Natural killer cell (primary cell): ENCODE results near the gene IL4R. TPM values are rescaled to one million over a fixed set of nuclear protein-coding genes. Genes with fewer than 3 reads are reported as not detected.

ENCODE experiments used
- ATAC-seq, 3 donors: fragments of 150-1000 bp in 2 of 3; fragments of 200-7000 bp in 1 of 3; cut with Tn5 transposase; 1 replicate in 1 of 3; 2 replicates in 2 of 3; pipeline ENCODE4 v1.10.0; 2021; ENCODE audit warnings: mild to moderate bottlenecking in 2 of 3, moderate library complexity in 2 of 3
- DNase-seq, 2 donors: peaks; one replicate each; pipeline versions ENCODE4 v3.0.0 to v3.0.0-alpha.2; 2013 to 2021; ENCODE audit warnings: mixed read lengths in 1 of 2
- H3K27ac ChIP-seq: one replicate; pipeline ENCODE4 v1.5.1; 2013; ENCODE audit warnings: mild to moderate bottlenecking, low read length
- H3K27me3 ChIP-seq: one replicate; pipeline ENCODE4 v1.6.1; 2013; ENCODE audit warnings: low read length; ENCODE audit not compliant: control insufficient read depth, insufficient read depth
- H3K36me3 ChIP-seq: one replicate; pipeline ENCODE4 v1.6.1; 2013; ENCODE audit warnings: low read length; ENCODE audit not compliant: control insufficient read depth, insufficient read depth
- H3K4me1 ChIP-seq: one replicate; pipeline ENCODE4 v1.6.1; 2013; ENCODE audit warnings: low read length; ENCODE audit not compliant: control insufficient read depth, insufficient read depth
- H3K4me3 ChIP-seq: one replicate; pipeline ENCODE4 v1.5.1; 2013; ENCODE audit warnings: low read length
- H3K9me3 ChIP-seq: one replicate; pipeline ENCODE4 v1.6.1; 2013; ENCODE audit warnings: low read length; ENCODE audit not compliant: control insufficient read depth, insufficient read depth
- H3K27ac Mint-ChIP-seq, 2 donors: one replicate each; pipeline ENCODE4 v1.8.0; 2022; ENCODE audit warnings: mild to moderate bottlenecking in 2 of 2, mixed read lengths in 2 of 2, moderate library complexity in 1 of 2
- H3K27me3 Mint-ChIP-seq, 2 donors: one replicate each; pipeline ENCODE4 v1.8.0; 2022; ENCODE audit warnings: low read depth in 2 of 2, mixed read lengths in 2 of 2
- H3K36me3 Mint-ChIP-seq: one replicate; pipeline ENCODE4 v1.8.0; 2022; ENCODE audit warnings: mixed read lengths
- H3K4me1 Mint-ChIP-seq, 2 donors: one replicate each; pipeline ENCODE4 v1.8.0; 2022; ENCODE audit warnings: mixed read lengths in 2 of 2
- H3K4me3 Mint-ChIP-seq: one replicate; pipeline ENCODE4 v1.8.0; 2022; ENCODE audit warnings: mild to moderate bottlenecking, moderate library complexity, mixed read lengths
- H3K9me3 Mint-ChIP-seq, 2 donors: one replicate each; pipeline ENCODE4 v1.8.0; 2022; ENCODE audit warnings: mixed read lengths in 2 of 2
- CTCF ChIP-seq: fragments of 200-600 bp; IDR thresholded peaks from one replicate; pipeline ENCODE4 v1.8.0; 2022; ENCODE audit warnings: antibody characterized with exemption
- WGBS: methylation state at CpG from one replicate; pipeline ENCODE4 v1.1.7; 2013; ENCODE audit warnings: missing lambda C conversion rate; ENCODE audit not compliant: insufficient coverage; 5-methylcytosine and 5-hydroxymethylcytosine counted together
- intact Hi-C: fragments of 100-400 bp; cut with micrococcal nuclease; formaldehyde crosslinking; loops from one replicate; pipeline ENCODE4 v1.14.2; 2022
- total RNA-seq, 4 donors: library from RNA; stranded (reverse); fragments of 120-200 nt in 1 of 4; gene quantifications; one replicate each; pipeline versions ENCODE4 v1.2.3 to v1.2.4, GENCODE V29; 2013 to 2022

The IL4R gene
- total RNA-seq, 3 donors from 2014 or later (not counting 1 experiment from before 2014, with no cell fraction given), result 70.2 to 87.2 (median 86.0) TPM

- TF ChIP-seq CTCF, result no peak
- peaks cover 14% of the 10 kb centered on the region for H3K4me1 ChIP-seq
- H3K36me3 Mint-ChIP-seq, result no peaks in the 10 kb centered on the region
- DNase-seq, result no peak
- peaks cover 0 to 6% of the 10 kb centered on the region in 2 donors for H3K27me3 Mint-ChIP-seq
- intact Hi-C loops, result no loop called here
- H3K36me3 ChIP-seq, result no peaks in the 10 kb centered on the region
- H3K9me3 ChIP-seq, result no peaks in the 10 kb centered on the region
- H3K9me3 Mint-ChIP-seq, result no peaks in the 10 kb centered on the region
- no peaks in the 10 kb centered on the region for H3K27me3 ChIP-seq
- H3K27ac Mint-ChIP-seq, result no peak overlapping the region
- no peak overlapping the region for H3K27ac ChIP-seq
- ATAC-seq, result no peak
- no peak overlapping the region for H3K4me3 Mint-ChIP-seq
- H3K4me1 Mint-ChIP-seq, result peaks cover 0 to 7% of the 10 kb centered on the region in 2 donors
- H3K4me3 ChIP-seq, result no peak overlapping the region
Observed at GRCh38 chr16:27290562-27290961, 23.2 kb upstream of the IL4R start.

- H3K27ac Mint-ChIP-seq, result no peak overlapping the region
- Histone ChIP-seq H3K36me3 (no peaks in the 10 kb centered on the region), H3K27me3 (no peaks in the 10 kb centered on the region), H3K27ac (no peak overlapping the region), H3K4me3 (no peak overlapping the region), H3K9me3 (no peaks in the 10 kb centered on the region), H3K4me1 (peaks cover 14% of the 10 kb centered on the region)
- no peak for TF ChIP-seq CTCF
- no peak for DNase-seq
- no peaks in the 10 kb centered on the region for H3K36me3 Mint-ChIP-seq
- intact Hi-C loops, result no loop called here
- H3K27me3 Mint-ChIP-seq, result peaks cover 0 to 6% of the 10 kb centered on the region in 2 donors
- 94% methylated on average over 5 of the region's 5 CpGs for WGBS
- ATAC-seq, result no peak
- H3K9me3 Mint-ChIP-seq, result no peaks in the 10 kb centered on the region
- H3K4me3 Mint-ChIP-seq, result no peak overlapping the region
- peaks cover 3 to 12% of the 10 kb centered on the region in 2 donors for H3K4me1 Mint-ChIP-seq
Observed at GRCh38 chr16:27291106-27291505, 22.7 kb upstream of the IL4R start.

DNA sequence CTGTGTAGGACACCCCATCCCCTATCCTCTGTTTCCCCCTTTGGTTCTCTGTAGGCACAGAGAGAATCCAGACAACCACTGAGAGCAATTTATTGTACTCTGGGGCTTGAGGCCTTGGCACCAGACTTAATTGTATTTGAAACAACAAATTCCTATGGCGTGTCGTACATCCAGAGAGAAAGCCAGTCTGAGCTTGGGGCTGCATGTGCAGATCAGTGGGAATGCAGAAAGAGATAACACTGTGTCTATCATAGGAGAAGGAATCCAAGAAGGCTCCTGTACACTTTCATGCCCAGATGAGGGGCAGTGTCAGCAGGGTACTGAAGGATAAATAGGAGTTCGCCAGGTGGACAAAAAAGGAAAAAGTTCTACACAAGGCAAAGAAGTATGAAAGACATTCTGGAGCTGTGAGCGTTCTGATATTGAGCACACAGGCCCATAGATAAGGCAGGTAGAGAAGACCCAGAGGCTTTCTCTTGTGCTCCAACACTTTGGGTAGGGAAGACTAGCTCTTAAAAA is 22.0 kb upstream of the IL4R start:
- no peaks in the 10 kb centered on the region for H3K36me3 Mint-ChIP-seq
- H3K27ac Mint-ChIP-seq, result no peak overlapping the region
- TF ChIP-seq CTCF, result no peak
- H3K4me1 ChIP-seq, result peaks cover 13% of the 10 kb centered on the region
- H3K36me3 ChIP-seq, result no peaks in the 10 kb centered on the region
- intact Hi-C loops, result no loop called here
- ATAC-seq (no peak), DNase-seq (no peak)
- no peak overlapping the region for H3K4me3 Mint-ChIP-seq
- WGBS, result 98% methylated on average over 4 of the region's 4 CpGs
- H3K9me3 ChIP-seq, result no peaks in the 10 kb centered on the region
- peaks cover 6 to 14% of the 10 kb centered on the region in 2 donors for H3K4me1 Mint-ChIP-seq
- peaks cover 0 to 6% of the 10 kb centered on the region in 2 donors for H3K27me3 Mint-ChIP-seq
- H3K9me3 Mint-ChIP-seq, result no peaks in the 10 kb centered on the region
- H3K27ac ChIP-seq, result no peak overlapping the region
- H3K4me3 ChIP-seq, result no peak overlapping the region
- no peaks in the 10 kb centered on the region for H3K27me3 ChIP-seq

GRCh38 chr16:27293343-27293742 is 20.4 kb upstream of the IL4R start:
- DNase-seq (no peak), ATAC-seq (no peak)
- 92% methylated on average over 2 of the region's 5 CpGs for WGBS
- peaks cover 10% of the 10 kb centered on the region for H3K4me1 ChIP-seq
- no peaks in the 10 kb centered on the region for H3K9me3 Mint-ChIP-seq
- H3K4me3 Mint-ChIP-seq, result no peak overlapping the region
- no peak overlapping the region for H3K27ac ChIP-seq
- no peak for TF ChIP-seq CTCF
- no peaks in the 10 kb centered on the region for H3K27me3 ChIP-seq
- H3K4me1 Mint-ChIP-seq, result peaks cover 6 to 14% of the 10 kb centered on the region in 2 donors
- H3K36me3 Mint-ChIP-seq, result no peaks in the 10 kb centered on the region
- no peak overlapping the region for H3K27ac Mint-ChIP-seq
- H3K4me3 ChIP-seq, result no peak overlapping the region
- no peaks in the 10 kb centered on the region for H3K36me3 ChIP-seq
- no peaks in the 10 kb centered on the region for H3K27me3 Mint-ChIP-seq
- intact Hi-C loops, result no loop called here
- H3K9me3 ChIP-seq, result no peaks in the 10 kb centered on the region
